HG02981 (cell line): Measurements from ENCODE around the gene HIVEP3.

Source experiments
- ATAC-seq: cut with Tn5 transposase; IDR thresholded peaks from one replicate; pipeline ENCODE4 v1.9.1; 2021; ENCODE audit warnings: mild to moderate bottlenecking, moderate library complexity; ENCODE audit not compliant: unreplicated experiment

The HIVEP3 gene

DNA sequence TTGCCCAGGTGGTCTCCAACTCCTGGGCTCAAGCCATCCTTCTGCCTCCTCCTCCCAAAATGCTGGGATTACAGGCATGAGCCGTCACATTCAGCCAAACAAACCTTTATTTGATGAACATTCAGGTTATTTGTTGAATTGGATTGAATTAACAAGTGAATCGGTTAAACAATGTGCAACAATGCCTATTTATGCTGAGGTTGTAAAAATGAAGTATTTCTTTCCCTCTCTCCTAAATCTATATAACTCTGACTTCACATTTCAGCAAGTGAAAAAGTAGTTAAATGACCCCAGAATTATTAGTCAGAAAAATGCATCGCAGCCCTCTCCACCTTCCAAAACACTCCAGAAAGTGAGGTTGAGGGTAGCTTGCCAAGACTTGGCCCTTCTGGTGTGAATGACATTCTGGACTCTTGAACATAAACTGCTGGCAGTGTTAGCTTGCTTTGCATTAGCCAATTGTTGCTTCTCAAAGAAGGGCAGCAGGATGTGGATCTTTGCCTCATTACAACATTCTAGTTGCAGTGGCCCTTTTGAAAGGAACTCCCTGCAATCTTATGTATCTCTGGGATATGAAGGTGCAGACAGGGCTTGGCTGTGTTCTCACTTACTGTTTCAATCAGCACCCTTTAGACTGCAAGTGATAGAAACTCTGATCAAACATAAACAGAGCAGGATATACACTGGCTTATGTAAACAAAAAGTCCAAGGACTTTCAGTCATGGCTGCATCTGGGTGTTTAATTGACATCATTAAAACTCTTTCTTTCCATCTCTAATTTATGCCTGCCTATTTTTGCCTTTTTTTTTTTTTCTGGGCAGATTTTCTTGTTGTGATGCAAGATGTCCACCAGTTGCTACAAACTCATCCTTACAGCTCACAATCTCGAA, 456.7 kb downstream of the HIVEP3 start:
- ATAC-seq = no peak

DNA sequence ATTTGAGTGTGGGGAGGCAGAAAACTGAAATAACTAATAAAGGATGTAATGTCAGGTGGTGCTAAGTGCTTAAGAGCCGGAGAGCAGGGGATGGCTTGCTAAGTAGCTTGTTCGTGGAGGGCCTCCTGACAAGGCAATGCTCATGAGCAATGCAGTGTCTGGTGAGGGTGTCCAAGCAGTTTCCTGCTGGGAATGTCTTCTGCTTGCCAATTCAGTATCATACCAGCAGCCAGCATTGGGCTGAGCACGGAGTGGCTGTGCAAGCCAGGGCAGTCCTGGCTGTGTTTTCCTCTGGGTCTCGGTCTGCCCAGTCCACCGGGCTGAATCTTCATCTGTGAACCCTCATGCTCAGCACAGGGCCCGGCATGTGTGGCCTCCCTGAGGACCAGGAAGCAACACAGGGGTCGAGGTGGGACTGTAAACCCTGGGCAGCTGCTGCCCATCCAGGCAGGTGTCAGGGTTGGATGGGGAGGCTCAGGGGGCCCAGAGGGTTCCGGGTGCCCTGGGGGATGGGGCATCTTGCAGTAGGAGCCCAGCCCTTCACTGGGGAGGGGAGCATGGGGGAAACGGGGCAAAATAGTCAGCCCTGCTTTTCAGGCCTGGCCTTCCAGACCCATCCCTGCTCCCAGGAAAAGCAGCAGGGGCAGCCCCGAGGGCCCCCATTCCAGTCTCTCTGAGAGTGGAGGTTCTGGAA, 461.7 kb downstream of the HIVEP3 start:
- no peak for ATAC-seq
